Memory B cell (primary cell): ENCODE measurements around the gene CFAP47.

Source experiments
- ATAC-seq: fragments of 150-1000 bp; cut with Tn5 transposase; 2 replicates; pipeline ENCODE4 v1.10.0; 2021; ENCODE audit warnings: low read depth, mild to moderate bottlenecking, moderate library complexity
- DNase-seq, 2 donors: peaks; one replicate each; pipeline ENCODE4 v3.0.0; 2022; ENCODE audit warnings: low spot score in 2 of 2
- H3K27ac Mint-ChIP-seq: one replicate; pipeline ENCODE4 v1.8.0; 2022; ENCODE audit warnings: mild to moderate bottlenecking, moderate library complexity, mixed read lengths
- H3K27me3 Mint-ChIP-seq: one replicate; pipeline ENCODE4 v1.8.0; 2022; ENCODE audit warnings: mixed read lengths
- H3K36me3 Mint-ChIP-seq: one replicate; pipeline ENCODE4 v1.8.0; 2022; ENCODE audit warnings: mild to moderate bottlenecking, mixed read lengths
- H3K4me1 Mint-ChIP-seq: one replicate; pipeline ENCODE4 v1.8.0; 2022; ENCODE audit warnings: mixed read lengths
- H3K4me3 Mint-ChIP-seq: one replicate; pipeline ENCODE4 v1.8.0; 2022; ENCODE audit warnings: mild to moderate bottlenecking, moderate library complexity, mixed read lengths
- H3K9me3 Mint-ChIP-seq: one replicate; pipeline ENCODE4 v1.8.0; 2022; ENCODE audit warnings: mixed read lengths

The CFAP47 gene

GRCh38 chrX:36348509-36348908, 429.0 kb downstream of the CFAP47 start:
- Mint-ChIP-seq H3K4me3 (no peak overlapping the region), H3K9me3 (no peaks in the 10 kb centered on the region), H3K4me1 (no peaks in the 10 kb centered on the region), H3K27me3 (no peaks in the 10 kb centered on the region), H3K36me3 (no peaks in the 10 kb centered on the region), H3K27ac (no peak overlapping the region)
- ATAC-seq: no peak
- DNase-seq: no peak

- H3K27me3 Mint-ChIP-seq: no peaks in the 10 kb centered on the region
- ATAC-seq: no peak
- H3K4me1 Mint-ChIP-seq: no peaks in the 10 kb centered on the region
- peaks cover 1% of the 10 kb centered on the region for H3K9me3 Mint-ChIP-seq
- H3K27ac Mint-ChIP-seq: no peak overlapping the region
- no peak overlapping the region for H3K4me3 Mint-ChIP-seq
- H3K36me3 Mint-ChIP-seq: no peaks in the 10 kb centered on the region
- no peak for DNase-seq
These were observed 438.3 kb downstream of the CFAP47 start for GRCh38 chrX:36357855-36358254.

GRCh38 chrX:36364262-36364661, 444.7 kb downstream of the CFAP47 start:
- Mint-ChIP-seq H3K9me3 (no peaks in the 10 kb centered on the region), H3K4me3 (no peak overlapping the region), H3K27ac (no peak overlapping the region), H3K4me1 (no peaks in the 10 kb centered on the region), H3K36me3 (no peaks in the 10 kb centered on the region), H3K27me3 (no peaks in the 10 kb centered on the region)
- DNase-seq (no peak), ATAC-seq (no peak)

DNA sequence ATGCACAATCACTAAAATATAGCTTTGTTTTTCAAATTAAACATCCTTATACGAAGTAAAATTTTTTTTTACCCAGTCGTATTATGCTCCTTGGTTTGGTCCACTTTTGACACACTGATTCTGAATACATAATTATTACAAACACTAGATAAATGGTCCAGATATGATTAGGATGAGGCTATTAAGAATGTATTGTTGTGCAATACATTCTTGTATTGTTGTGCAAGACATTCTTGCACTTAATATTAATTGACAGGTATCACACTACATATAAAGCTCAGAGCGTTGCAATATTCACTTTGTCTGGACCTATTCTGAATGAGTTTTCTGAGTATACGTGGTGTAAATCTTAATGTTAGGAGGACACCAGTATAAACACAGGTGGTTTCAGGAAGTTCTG, 464.0 kb downstream of the CFAP47 start:
- no peak for ATAC-seq
- H3K9me3 Mint-ChIP-seq: peaks cover under 1% of the 10 kb centered on the region
- DNase-seq: no peak
- no peak overlapping the region for H3K4me3 Mint-ChIP-seq
- H3K36me3 Mint-ChIP-seq: no peaks in the 10 kb centered on the region
- H3K27ac Mint-ChIP-seq: no peak overlapping the region
- H3K27me3 Mint-ChIP-seq: no peaks in the 10 kb centered on the region
- no peaks in the 10 kb centered on the region for H3K4me1 Mint-ChIP-seq

DNA sequence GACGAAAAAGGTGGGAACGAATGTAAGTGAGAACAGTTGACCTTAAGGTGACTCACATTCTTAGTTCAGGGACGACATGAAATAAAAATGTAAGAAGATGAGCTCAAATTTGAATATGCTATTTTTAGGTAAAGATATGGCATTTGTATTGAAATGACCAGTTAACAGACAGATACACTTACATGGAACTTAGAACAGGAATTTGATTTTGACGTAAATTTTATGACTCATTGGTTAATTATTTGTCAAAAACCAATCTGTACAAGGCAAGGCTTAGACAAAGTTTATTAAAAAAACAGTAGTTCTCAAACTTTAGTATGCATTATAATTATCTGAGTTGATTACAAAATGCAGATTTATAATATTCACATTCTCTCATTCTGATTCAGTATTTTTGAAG, 469.4 kb downstream of the CFAP47 start:
- no peak overlapping the region for H3K27ac Mint-ChIP-seq
- H3K4me3 Mint-ChIP-seq: no peak overlapping the region
- H3K36me3 Mint-ChIP-seq: no peaks in the 10 kb centered on the region
- DNase-seq (no peak), ATAC-seq (no peak)
- peaks cover 3% of the 10 kb centered on the region for H3K9me3 Mint-ChIP-seq
- no peaks in the 10 kb centered on the region for H3K4me1 Mint-ChIP-seq
- no peaks in the 10 kb centered on the region for H3K27me3 Mint-ChIP-seq

- Mint-ChIP-seq H3K27ac (no peak overlapping the region), H3K27me3 (no peaks in the 10 kb centered on the region), H3K4me1 (no peaks in the 10 kb centered on the region), H3K9me3 (no peaks in the 10 kb centered on the region), H3K4me3 (no peak overlapping the region), H3K36me3 (no peaks in the 10 kb centered on the region)
- ATAC-seq (no peak), DNase-seq (no peak)
These were observed 482.2 kb downstream of the CFAP47 start for GRCh38 chrX:36401774-36402173.

- DNase-seq: no peak
- no peak for ATAC-seq
- peaks cover 1% of the 10 kb centered on the region for H3K9me3 Mint-ChIP-seq
- H3K4me3 Mint-ChIP-seq: no peak overlapping the region
- no peaks in the 10 kb centered on the region for H3K27me3 Mint-ChIP-seq
- no peak overlapping the region for H3K27ac Mint-ChIP-seq
- no peaks in the 10 kb centered on the region for H3K4me1 Mint-ChIP-seq
- H3K36me3 Mint-ChIP-seq: no peaks in the 10 kb centered on the region
These were observed 488.3 kb downstream of the CFAP47 start for GRCh38 chrX:36407836-36408235.

DNA sequence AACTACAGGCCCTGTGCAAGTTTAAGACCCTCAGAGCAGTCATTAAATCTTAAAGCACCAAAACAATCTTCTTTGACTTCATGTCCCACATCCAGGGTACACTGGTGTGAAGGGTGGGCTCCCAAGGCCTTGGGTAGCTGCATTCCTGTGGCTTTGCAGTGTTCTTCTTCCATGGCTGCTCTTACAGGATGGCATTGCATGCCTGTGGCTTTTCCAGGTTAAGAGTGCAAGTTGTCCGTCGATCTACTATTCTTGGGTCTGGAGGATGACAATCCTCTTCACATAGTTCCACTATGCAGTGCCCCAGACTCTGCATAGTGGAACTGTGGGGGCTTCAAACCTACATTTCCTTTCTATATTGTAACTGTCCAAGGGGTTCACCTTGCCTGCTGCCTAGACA, 494.5 kb downstream of the CFAP47 start:
- ATAC-seq: no peak
- Mint-ChIP-seq H3K27me3 (no peaks in the 10 kb centered on the region), H3K9me3 (no peaks in the 10 kb centered on the region), H3K4me3 (no peak overlapping the region), H3K4me1 (no peaks in the 10 kb centered on the region), H3K27ac (no peak overlapping the region), H3K36me3 (no peaks in the 10 kb centered on the region)
- no peak for DNase-seq

- H3K36me3 Mint-ChIP-seq: no peaks in the 10 kb centered on the region
- no peak for DNase-seq
- no peaks in the 10 kb centered on the region for H3K9me3 Mint-ChIP-seq
- no peaks in the 10 kb centered on the region for H3K27me3 Mint-ChIP-seq
- H3K4me1 Mint-ChIP-seq: no peaks in the 10 kb centered on the region
- no peak overlapping the region for H3K27ac Mint-ChIP-seq
- no peak for ATAC-seq
- H3K4me3 Mint-ChIP-seq: no peak overlapping the region
These were observed 502.8 kb downstream of the CFAP47 start for GRCh38 chrX:36422368-36422767.

GRCh38 chrX:36431819-36432218, 512.3 kb downstream of the CFAP47 start:
- H3K4me3 Mint-ChIP-seq: no peak overlapping the region
- peaks cover 2% of the 10 kb centered on the region for H3K9me3 Mint-ChIP-seq
- no peaks in the 10 kb centered on the region for H3K4me1 Mint-ChIP-seq
- DNase-seq (no peak), ATAC-seq (no peak)
- no peaks in the 10 kb centered on the region for H3K27me3 Mint-ChIP-seq
- no peaks in the 10 kb centered on the region for H3K36me3 Mint-ChIP-seq
- no peak overlapping the region for H3K27ac Mint-ChIP-seq

DNA sequence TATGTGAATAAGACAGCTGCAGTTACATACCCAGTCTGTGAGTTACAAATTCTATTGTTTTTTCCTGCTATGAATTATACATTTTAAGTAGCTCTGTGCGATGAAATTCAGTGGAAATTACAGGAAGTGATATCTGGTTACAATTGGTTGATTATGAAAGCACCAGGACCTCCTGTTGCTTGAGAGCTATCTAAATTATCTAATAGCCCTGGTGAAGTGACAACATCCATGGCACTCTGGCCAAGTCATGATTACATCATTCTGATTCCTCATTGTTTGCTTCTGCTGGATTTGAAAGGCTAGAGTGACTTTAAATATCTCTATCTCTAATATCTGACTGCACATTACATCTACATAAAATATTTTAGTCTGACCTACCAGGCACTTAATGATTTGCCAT, 515.0 kb downstream of the CFAP47 start:
- DNase-seq: no peak
- H3K9me3 Mint-ChIP-seq: peaks cover 2% of the 10 kb centered on the region
- ATAC-seq: no peak
- H3K4me1 Mint-ChIP-seq: no peaks in the 10 kb centered on the region
- no peak overlapping the region for H3K4me3 Mint-ChIP-seq
- H3K36me3 Mint-ChIP-seq: no peaks in the 10 kb centered on the region
- no peak overlapping the region for H3K27ac Mint-ChIP-seq
- H3K27me3 Mint-ChIP-seq: no peaks in the 10 kb centered on the region
